ENCODE data around the gene KCNQ1OT1. TPM values are rescaled to one million over a fixed set of nuclear protein-coding genes. Genes with fewer than 3 reads are reported as not detected.
A peak's percentile ranks its signal among the peaks of the same experiment; 100 is the strongest.

The KCNQ1OT1 gene
- total and polyA plus RNA-seq, 9 of the 15 experiments (the other 6 are each of a cell fraction or from before 2014, with no cell fraction given): 0.04 to 2.3 (median 0.74) TPM

DNA sequence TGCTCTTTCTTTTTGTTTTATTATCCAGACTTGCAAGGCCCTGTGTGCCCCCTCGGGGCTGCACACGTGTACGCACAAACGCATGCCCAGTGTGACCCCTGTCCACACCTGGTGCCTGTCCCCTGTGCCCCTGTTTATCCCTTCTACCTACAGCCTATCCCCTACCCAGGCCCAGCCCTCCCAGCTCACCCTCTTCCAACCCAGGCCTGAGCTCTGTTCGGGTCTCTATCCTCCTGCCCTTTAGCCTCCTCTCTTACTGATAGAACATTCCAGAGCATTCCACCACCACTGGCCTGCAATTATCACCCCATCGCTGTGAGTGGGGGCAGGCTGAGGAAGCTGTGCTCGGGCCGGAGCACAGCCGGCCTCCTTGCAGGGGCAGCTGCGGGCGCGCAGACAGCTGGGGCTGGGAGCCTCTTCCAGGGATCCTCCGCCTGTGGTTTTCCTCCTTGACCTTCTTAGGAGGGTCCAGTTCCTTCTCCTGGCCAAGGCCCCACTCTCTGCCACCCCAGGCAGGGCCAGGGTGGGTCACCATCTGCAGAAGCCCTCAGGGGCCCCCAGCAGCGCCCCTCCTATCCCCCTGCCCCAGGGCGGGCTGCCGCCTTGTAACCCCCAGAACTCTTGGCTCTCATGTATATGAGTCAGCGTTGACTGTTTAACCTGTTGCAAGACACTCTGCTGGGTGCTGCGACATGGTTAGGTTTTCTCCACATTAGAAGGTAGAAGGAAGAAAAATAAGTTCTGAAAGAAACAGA, 41.8 kb upstream of the KCNQ1OT1 start (continued):
- TF ChIP-seq, protein P1, sequence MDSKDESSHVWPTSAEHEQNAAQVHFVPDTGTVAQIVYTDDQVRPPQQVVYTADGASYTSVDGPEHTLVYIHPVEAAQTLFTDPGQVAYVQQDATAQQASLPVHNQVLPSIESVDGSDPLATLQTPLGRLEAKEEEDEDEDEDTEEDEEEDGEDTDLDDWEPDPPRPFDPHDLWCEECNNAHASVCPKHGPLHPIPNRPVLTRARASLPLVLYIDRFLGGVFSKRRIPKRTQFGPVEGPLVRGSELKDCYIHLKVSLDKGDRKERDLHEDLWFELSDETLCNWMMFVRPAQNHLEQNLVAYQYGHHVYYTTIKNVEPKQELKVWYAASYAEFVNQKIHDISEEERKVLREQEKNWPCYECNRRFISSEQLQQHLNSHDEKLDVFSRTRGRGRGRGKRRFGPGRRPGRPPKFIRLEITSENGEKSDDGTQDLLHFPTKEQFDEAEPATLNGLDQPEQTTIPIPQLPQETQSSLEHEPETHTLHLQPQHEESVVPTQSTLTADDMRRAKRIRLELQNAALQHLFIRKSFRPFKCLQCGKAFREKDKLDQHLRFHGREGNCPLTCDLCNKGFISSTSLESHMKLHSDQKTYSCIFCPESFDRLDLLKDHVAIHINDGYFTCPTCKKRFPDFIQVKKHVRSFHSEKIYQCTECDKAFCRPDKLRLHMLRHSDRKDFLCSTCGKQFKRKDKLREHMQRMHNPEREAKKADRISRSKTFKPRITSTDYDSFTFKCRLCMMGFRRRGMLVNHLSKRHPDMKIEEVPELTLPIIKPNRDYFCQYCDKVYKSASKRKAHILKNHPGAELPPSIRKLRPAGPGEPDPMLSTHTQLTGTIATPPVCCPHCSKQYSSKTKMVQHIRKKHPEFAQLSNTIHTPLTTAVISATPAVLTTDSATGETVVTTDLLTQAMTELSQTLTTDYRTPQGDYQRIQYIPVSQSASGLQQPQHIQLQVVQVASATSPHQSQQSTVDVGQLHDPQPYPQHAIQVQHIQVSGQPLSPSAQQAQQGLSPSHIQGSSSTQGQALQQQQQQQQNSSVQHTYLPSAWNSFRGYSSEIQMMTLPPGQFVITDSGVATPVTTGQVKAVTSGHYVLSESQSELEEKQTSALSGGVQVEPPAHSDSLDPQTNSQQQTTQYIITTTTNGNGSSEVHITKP (IDR thresholded peaks at IDR 0.05; ENCODE audit: partially characterized antibody): peak; percentile 44
- TF ChIP-seq, protein P2, sequence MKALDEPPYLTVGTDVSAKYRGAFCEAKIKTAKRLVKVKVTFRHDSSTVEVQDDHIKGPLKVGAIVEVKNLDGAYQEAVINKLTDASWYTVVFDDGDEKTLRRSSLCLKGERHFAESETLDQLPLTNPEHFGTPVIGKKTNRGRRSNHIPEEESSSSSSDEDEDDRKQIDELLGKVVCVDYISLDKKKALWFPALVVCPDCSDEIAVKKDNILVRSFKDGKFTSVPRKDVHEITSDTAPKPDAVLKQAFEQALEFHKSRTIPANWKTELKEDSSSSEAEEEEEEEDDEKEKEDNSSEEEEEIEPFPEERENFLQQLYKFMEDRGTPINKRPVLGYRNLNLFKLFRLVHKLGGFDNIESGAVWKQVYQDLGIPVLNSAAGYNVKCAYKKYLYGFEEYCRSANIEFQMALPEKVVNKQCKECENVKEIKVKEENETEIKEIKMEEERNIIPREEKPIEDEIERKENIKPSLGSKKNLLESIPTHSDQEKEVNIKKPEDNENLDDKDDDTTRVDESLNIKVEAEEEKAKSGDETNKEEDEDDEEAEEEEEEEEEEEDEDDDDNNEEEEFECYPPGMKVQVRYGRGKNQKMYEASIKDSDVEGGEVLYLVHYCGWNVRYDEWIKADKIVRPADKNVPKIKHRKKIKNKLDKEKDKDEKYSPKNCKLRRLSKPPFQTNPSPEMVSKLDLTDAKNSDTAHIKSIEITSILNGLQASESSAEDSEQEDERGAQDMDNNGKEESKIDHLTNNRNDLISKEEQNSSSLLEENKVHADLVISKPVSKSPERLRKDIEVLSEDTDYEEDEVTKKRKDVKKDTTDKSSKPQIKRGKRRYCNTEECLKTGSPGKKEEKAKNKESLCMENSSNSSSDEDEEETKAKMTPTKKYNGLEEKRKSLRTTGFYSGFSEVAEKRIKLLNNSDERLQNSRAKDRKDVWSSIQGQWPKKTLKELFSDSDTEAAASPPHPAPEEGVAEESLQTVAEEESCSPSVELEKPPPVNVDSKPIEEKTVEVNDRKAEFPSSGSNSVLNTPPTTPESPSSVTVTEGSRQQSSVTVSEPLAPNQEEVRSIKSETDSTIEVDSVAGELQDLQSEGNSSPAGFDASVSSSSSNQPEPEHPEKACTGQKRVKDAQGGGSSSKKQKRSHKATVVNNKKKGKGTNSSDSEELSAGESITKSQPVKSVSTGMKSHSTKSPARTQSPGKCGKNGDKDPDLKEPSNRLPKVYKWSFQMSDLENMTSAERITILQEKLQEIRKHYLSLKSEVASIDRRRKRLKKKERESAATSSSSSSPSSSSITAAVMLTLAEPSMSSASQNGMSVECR (CRISPR knock-in tag; IDR thresholded peaks at IDR 0.05): 0 out of 2 replicates have a peak, but pooled peaks have one; percentile 22
- TF ChIP-seq, protein P3, sequence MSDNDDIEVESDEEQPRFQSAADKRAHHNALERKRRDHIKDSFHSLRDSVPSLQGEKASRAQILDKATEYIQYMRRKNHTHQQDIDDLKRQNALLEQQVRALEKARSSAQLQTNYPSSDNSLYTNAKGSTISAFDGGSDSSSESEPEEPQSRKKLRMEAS (CRISPR knock-in tag; IDR thresholded peaks at IDR 0.05): 0 out of 2 replicates have a peak, but pooled peaks have one; percentile 9
- TF ChIP-seq, protein P4, sequence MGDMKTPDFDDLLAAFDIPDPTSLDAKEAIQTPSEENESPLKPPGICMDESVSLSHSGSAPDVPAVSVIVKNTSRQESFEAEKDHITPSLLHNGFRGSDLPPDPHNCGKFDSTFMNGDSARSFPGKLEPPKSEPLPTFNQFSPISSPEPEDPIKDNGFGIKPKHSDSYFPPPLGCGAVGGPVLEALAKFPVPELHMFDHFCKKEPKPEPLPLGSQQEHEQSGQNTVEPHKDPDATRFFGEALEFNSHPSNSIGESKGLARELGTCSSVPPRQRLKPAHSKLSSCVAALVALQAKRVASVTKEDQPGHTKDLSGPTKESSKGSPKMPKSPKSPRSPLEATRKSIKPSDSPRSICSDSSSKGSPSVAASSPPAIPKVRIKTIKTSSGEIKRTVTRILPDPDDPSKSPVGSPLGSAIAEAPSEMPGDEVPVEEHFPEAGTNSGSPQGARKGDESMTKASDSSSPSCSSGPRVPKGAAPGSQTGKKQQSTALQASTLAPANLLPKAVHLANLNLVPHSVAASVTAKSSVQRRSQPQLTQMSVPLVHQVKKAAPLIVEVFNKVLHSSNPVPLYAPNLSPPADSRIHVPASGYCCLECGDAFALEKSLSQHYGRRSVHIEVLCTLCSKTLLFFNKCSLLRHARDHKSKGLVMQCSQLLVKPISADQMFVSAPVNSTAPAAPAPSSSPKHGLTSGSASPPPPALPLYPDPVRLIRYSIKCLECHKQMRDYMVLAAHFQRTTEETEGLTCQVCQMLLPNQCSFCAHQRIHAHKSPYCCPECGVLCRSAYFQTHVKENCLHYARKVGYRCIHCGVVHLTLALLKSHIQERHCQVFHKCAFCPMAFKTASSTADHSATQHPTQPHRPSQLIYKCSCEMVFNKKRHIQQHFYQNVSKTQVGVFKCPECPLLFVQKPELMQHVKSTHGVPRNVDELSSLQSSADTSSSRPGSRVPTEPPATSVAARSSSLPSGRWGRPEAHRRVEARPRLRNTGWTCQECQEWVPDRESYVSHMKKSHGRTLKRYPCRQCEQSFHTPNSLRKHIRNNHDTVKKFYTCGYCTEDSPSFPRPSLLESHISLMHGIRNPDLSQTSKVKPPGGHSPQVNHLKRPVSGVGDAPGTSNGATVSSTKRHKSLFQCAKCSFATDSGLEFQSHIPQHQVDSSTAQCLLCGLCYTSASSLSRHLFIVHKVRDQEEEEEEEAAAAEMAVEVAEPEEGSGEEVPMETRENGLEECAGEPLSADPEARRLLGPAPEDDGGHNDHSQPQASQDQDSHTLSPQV (IDR thresholded peaks at IDR 0.05): 0 out of 2 replicates have a peak, but pooled peaks have one; percentile 33
- TF ChIP-seq, protein P5, sequence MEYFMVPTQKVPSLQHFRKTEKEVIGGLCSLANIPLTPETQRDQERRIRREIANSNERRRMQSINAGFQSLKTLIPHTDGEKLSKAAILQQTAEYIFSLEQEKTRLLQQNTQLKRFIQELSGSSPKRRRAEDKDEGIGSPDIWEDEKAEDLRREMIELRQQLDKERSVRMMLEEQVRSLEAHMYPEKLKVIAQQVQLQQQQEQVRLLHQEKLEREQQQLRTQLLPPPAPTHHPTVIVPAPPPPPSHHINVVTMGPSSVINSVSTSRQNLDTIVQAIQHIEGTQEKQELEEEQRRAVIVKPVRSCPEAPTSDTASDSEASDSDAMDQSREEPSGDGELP (CRISPR knock-in tag; IDR thresholded peaks at IDR 0.05; ENCODE audit: borderline replicate concordance): peak; percentile 82
- TF ChIP-seq RAD51 (IDR thresholded peaks at IDR 0.05; ENCODE audit: borderline replicate concordance, low read depth): no peak
- TF ChIP-seq, protein P6, sequence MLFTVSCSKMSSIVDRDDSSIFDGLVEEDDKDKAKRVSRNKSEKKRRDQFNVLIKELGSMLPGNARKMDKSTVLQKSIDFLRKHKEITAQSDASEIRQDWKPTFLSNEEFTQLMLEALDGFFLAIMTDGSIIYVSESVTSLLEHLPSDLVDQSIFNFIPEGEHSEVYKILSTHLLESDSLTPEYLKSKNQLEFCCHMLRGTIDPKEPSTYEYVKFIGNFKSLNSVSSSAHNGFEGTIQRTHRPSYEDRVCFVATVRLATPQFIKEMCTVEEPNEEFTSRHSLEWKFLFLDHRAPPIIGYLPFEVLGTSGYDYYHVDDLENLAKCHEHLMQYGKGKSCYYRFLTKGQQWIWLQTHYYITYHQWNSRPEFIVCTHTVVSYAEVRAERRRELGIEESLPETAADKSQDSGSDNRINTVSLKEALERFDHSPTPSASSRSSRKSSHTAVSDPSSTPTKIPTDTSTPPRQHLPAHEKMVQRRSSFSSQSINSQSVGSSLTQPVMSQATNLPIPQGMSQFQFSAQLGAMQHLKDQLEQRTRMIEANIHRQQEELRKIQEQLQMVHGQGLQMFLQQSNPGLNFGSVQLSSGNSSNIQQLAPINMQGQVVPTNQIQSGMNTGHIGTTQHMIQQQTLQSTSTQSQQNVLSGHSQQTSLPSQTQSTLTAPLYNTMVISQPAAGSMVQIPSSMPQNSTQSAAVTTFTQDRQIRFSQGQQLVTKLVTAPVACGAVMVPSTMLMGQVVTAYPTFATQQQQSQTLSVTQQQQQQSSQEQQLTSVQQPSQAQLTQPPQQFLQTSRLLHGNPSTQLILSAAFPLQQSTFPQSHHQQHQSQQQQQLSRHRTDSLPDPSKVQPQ (CRISPR knock-in tag; IDR thresholded peaks at IDR 0.05; ENCODE audit: borderline replicate concordance): no peak
